ENCODE measurements around the gene NUMB.

The NUMB gene

GRCh38 chr14:73264080-73264884 lies 194.1 kb downstream of the NUMB start:
- in situ Hi-C loops (cut with MboI; ENCODE audit: low sequenced_read_pairs) = no loop called here

- in situ Hi-C loops (cut with MboI; ENCODE audit: low sequenced_read_pairs) = no loop called here
Measured at GRCh38 chr14:73263606-73264005, 194.7 kb downstream of the NUMB start.

GRCh38 chr14:73262427-73263183 lies 195.7 kb downstream of the NUMB start:
- in situ Hi-C loops (cut with MboI; ENCODE audit: low sequenced_read_pairs) = no loop called here

GRCh38 chr14:73261520-73262426 lies 196.6 kb downstream of the NUMB start:
- in situ Hi-C loops (cut with MboI; ENCODE audit: low sequenced_read_pairs) = no loop called here

GRCh38 chr14:73261075-73261474 lies 197.3 kb downstream of the NUMB start:
- in situ Hi-C loops (cut with MboI; ENCODE audit: low sequenced_read_pairs) = no loop called here

- in situ Hi-C loops (cut with MboI; ENCODE audit: low sequenced_read_pairs) = no loop called here
Measured at GRCh38 chr14:73260574-73260973, 197.8 kb downstream of the NUMB start.

GRCh38 chr14:73259837-73260236 lies 198.5 kb downstream of the NUMB start:
- in situ Hi-C loops (cut with MboI; ENCODE audit: low sequenced_read_pairs) = no loop called here

- in situ Hi-C loops (cut with MboI; ENCODE audit: low sequenced_read_pairs) = no loop called here
Measured at GRCh38 chr14:73258845-73259611, 199.3 kb downstream of the NUMB start.

- in situ Hi-C loops (cut with MboI; ENCODE audit: low sequenced_read_pairs) = no loop called here
Measured at GRCh38 chr14:73258076-73258475, 200.3 kb downstream of the NUMB start.

- in situ Hi-C loops (cut with MboI; ENCODE audit: low sequenced_read_pairs) = no loop called here
Measured at GRCh38 chr14:73255693-73256225, 202.6 kb downstream of the NUMB start.

- in situ Hi-C loops (cut with MboI; ENCODE audit: low sequenced_read_pairs) = no loop called here
Measured at GRCh38 chr14:73255005-73255400, 203.3 kb downstream of the NUMB start.

- in situ Hi-C loops (cut with MboI; ENCODE audit: low sequenced_read_pairs) = no loop called here
Measured at GRCh38 chr14:73254247-73255004, 203.9 kb downstream of the NUMB start.

GRCh38 chr14:73253721-73254120 lies 204.6 kb downstream of the NUMB start:
- in situ Hi-C loops (cut with MboI; ENCODE audit: low sequenced_read_pairs) = no loop called here

GRCh38 chr14:73253323-73253610 lies 205.1 kb downstream of the NUMB start:
- in situ Hi-C loops (cut with MboI; ENCODE audit: low sequenced_read_pairs) = no loop called here

- in situ Hi-C loops (cut with MboI; ENCODE audit: low sequenced_read_pairs) = no loop called here
Measured at GRCh38 chr14:73252491-73253322, 205.6 kb downstream of the NUMB start.

- in situ Hi-C loops (cut with MboI; ENCODE audit: low sequenced_read_pairs) = no loop called here
Measured at GRCh38 chr14:73251516-73252215, 206.7 kb downstream of the NUMB start.

GRCh38 chr14:73250781-73251500 lies 207.4 kb downstream of the NUMB start:
- in situ Hi-C loops (cut with MboI; ENCODE audit: low sequenced_read_pairs) = no loop called here

GRCh38 chr14:73250317-73250713 lies 208.0 kb downstream of the NUMB start:
- in situ Hi-C loops (cut with MboI; ENCODE audit: low sequenced_read_pairs) = no loop called here
